ENCODE measurements around the gene CFAP100. TPM values are rescaled to one million over a fixed set of nuclear protein-coding genes. Genes with fewer than 3 reads are reported as not detected.

CFAP100 gene
- total and polyA plus RNA-seq, 9 of the 15 experiments (the other 6 are each of a cell fraction or from before 2014, with no cell fraction given), result not detected

GRCh38 chr3:126463521-126463920 is 68.8 kb downstream of the CFAP100 start:
- in situ Hi-C loops (cut with MboI), result no loop called here

More at GRCh38 chr3:126463521-126463920, 68.8 kb downstream of the CFAP100 start:
- Histone ChIP-seq H3K9ac (ENCODE audit: insufficient read depth in 1 of 2, low read depth in 2 of 2, low read length in 2 of 2) (no peak overlapping the region), H2AFZ (ENCODE audit: low read depth, low read length) (no peak overlapping the region), H4K20me1 (replicated peaks; ENCODE audit: control insufficient read depth, insufficient read depth, low read length) (no peaks in the 10 kb centered on the region), H3K9me1 (ENCODE audit: control insufficient read depth, insufficient read depth, low read length) (no peaks in the 10 kb centered on the region), H3K4me1 (replicated peaks in 1 of 2; ENCODE audit: control insufficient read depth in 2 of 2, insufficient read depth in 2 of 2, low read length in 2 of 2) (no peaks in the 10 kb centered on the region), H3K4me2 (ENCODE audit: insufficient read depth, low read length) (no peak overlapping the region), H3K27me3 (ENCODE audit: control insufficient read depth in 2 of 2, insufficient read depth in 2 of 2, low read length in 2 of 2) (no peaks in the 10 kb centered on the region), H3K27ac (ENCODE audit: extremely low read depth, low read depth, low read length) (no peak overlapping the region), H3K36me3 (ENCODE audit: control insufficient read depth, insufficient read depth, low read length) (peaks cover 89% of the 10 kb centered on the region; the same call in 2 of the 3 replicates), H3K4me3 (no peak overlapping the region), H3K9me3 (replicated peaks; ENCODE audit: control insufficient read depth, insufficient read depth, low read depth, low read length) (no peaks in the 10 kb centered on the region), H3K79me2 (ENCODE audit: control insufficient read depth, insufficient read depth, low read length) (no peaks in the 10 kb centered on the region; the same call in 2 of the 3 replicates)
- ATAC-seq, result no peak
- POLR2A ChIA-PET, result interaction anchor here (1.0 kb wide), 1 partner anchor 10 kb away, joined by 6 read pairs; no protein-coding TSS in a partner anchor
- intact Hi-C loops (cut with micrococcal nuclease), result no loop called here
- CTCF ChIA-PET (ENCODE audit: low intra/inter-chr PET ratio), result no interaction called here
- TF ChIP-seq HOMEZ (CRISPR knock-in tag; IDR thresholded peaks at IDR 0.05), result no peak
- no peak for TF ChIP-seq HDAC3 (IDR thresholded peaks at IDR 0.05; ENCODE audit: borderline replicate concordance, partially characterized antibody)
- no peak for TF ChIP-seq THRA (IDR thresholded peaks at IDR 0.05)
- no peak for TF ChIP-seq PREB (CRISPR knock-in tag; IDR thresholded peaks at IDR 0.05)
- TF ChIP-seq ELF4 (CRISPR knock-in tag; IDR thresholded peaks at IDR 0.05), result no peak
- no peak for TF ChIP-seq HMG20A (CRISPR knock-in tag; conservative IDR thresholded peaks at IDR 0.05)
- no peak for TF ChIP-seq HDGF (IDR thresholded peaks at IDR 0.05)
- no peak for TF ChIP-seq BMI1 (IDR thresholded peaks at IDR 0.05; ENCODE audit: low read length)
- TF ChIP-seq NR2F6 (CRISPR knock-in tag; IDR thresholded peaks at IDR 0.05), result no peak
- TF ChIP-seq ZNF586 (CRISPR knock-in tag; conservative IDR thresholded peaks at IDR 0.05), result no peak
- TF ChIP-seq KAT2B (IDR thresholded peaks at IDR 0.05; ENCODE audit: low read depth, low read length), result no peak
- no peak for TF ChIP-seq ZNF431 (CRISPR knock-in tag; IDR thresholded peaks at IDR 0.05)
- no peak for TF ChIP-seq TAF1 (IDR thresholded peaks at IDR 0.05; ENCODE audit: control insufficient read depth, extremely low read depth, insufficient read depth, low read length, severe bottlenecking)
- TF ChIP-seq JUN (IDR thresholded peaks at IDR 0.05; ENCODE audit: borderline replicate concordance, low read depth, low read length), result no peak
- no peak for TF ChIP-seq JUN (CRISPR knock-in tag; IDR thresholded peaks at IDR 0.05; ENCODE audit: borderline replicate concordance)
- TF ChIP-seq FOSL1 (tag; conservative IDR thresholded peaks at IDR 0.05), result no peak
- no peak for TF ChIP-seq ZNF717 (CRISPR knock-in tag; IDR thresholded peaks at IDR 0.05)
- no peak for TF ChIP-seq ZNF77 (CRISPR knock-in tag; IDR thresholded peaks at IDR 0.05)
- WGBS (ENCODE audit: insufficient coverage, low coverage, missing lambda C conversion rate), result 90% methylated on average over 2 of the region's 2 CpGs
- no peak for DNase-seq (ENCODE audit: extremely low read depth in 1 of 4, low spot score in 3 of 4)
- BruUV-seq (replicated peaks), result no TSS peak
- FAIRE-seq, result no peak

Data from K562 (cell line).